Pons (tissue), 1 donor: Measurements from ENCODE around the gene SSH2.

Experiments
- DNase-seq: peaks from one replicate; pipeline ENCODE4 v3.0.0-alpha.2; 2016; ENCODE audit warnings: low spot score

SSH2 gene

DNA sequence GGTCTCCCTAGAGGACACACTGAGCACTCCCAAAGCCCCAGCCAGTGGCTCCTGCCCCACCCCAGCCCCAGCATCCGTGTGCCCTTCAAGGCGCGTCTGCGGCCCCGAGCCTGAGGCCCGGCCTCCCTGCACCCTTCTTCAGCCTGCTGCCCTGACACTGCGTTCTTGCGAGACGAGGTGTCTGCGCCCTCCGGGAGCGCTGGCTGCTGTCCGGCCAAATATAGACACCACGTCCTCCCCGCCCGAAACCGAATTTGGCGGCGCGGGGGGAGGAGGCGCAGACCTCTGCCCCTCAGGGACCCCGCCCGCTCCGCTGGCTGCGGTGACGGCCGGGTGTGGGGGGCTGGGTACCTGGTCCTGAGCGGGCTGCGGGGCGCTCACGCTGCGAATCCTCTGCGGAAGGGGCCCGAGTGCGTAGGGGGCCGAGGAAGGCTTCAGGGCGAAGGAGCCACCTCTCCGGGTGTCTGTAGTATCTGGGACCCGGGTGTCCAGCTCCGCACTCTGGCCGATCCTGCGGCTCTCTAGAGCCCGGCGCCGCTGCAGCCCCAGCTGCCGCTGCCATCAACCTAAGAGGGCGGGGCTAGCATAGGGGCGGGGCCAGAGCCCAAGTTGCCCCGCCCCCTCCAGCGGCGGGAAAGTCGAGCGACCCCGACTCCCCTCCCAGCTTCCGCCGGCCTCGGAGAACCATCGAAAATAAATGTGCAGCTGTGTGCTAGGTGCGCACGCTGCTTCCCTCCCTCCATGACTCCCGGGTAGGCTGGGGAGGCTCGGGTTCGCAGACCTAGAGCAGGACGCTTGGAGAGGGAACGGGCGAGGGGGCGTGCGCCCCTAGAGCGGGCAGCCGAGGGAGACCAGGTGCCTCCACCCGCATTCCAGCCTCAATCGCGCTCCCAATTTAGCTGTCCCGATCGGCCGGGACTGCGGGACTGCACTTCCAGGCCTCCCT is 307.4 kb downstream of the SSH2 start, which contains the start of gene CORO6:
Gene CORO6 (minus strand): TSS at position 576 of the 946 bp plus-strand sequence. CDS start 1,491 bp downstream, outside the sequence.
- DNase-seq, result no peak

DNA sequence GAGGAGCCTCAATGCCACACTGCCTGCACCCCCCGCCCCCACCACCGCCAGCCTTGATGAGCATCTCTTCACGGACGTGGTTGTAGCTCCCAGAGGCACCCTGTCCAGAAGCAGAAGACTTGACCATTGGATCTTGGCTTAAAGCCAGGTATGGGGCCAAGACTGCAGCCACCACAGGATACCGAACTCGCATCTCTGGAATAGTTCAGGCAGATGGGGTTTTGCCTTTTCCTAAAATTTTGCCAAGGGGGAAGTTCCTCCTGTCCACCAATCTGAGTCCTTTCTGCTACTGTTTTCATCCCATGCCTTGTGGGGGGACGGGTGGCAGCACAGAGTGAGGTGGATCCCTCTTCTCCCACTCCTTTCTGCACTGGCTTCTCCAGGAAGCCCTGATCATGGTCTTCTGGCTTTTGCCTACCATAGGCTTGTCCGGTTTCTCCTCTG is 308.3 kb downstream of the SSH2 start:
- no peak for DNase-seq

DNA sequence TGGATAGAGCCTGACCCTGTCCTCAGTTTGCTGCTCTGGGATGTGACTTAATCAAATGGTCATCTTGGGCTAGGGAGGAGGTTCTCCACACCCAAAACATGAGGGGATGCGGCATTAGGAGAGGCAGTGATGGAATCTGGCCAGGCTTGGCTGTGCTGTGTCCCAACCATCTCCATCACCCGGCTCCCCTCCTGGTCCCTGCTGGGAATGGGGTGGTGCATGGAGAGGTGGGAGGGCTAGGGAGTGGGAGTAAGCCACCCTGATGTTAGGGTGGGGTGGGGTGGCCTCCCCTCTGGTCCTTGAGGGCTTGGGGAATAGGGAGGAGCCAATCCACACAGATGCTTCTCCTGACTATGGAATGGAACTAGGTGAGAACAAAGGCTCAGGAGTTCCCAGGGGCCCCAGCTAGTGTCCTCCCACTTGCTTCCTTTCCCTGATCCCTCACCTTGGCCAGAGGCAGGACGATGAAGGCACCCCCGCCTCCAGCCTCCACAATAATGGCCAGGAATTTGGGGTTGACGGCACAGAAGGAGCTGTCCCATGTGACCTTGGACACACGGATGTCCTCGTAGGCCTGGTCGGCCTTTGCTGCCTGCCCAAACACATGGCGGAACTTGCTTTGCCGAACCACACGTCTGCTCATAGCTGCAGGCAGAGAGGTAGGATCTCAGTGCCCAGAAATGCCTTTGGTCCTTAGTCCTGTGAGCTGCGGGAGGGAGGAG is 309.1 kb downstream of the SSH2 start:
- DNase-seq, result no peak

DNA sequence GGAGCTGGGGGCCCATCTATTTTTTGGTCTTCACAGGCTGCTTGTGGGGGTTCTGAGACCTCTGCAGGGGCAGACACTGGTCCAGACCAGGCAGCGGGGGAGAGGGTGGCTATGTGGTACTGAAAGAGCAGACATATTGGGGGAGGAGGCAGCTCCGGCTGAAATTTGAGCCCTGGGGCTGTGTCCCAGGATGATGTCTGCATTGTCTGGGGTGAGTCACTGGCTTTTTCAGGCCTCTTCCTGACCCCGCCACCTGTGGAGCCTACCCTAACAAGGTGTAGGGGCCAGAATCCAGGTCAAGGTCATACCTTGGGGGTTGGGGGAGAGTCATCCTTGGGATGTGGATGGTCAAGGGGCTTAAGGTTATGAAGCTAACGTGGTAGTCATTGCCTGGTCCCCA is 309.8 kb downstream of the SSH2 start:
- DNase-seq, result no peak

DNA sequence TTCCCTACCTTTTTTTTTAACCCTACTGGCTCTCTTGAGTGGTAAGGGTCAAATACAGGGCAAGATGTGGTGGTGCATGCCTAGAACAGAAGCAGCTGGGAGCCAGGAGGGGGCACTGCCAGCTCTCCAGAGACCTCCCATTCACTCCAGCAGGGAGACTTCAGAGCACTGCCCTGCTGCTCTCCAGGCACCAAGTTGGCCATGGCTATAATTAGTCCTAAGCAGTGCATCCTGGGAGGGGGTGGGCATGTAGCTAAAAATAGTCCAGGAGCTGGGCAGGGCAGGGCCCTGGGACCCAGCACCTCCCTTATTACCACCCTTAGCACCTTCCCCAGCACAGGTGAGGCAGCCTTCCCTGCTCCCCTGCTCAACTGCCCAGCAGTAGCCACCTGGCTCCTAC is 310.8 kb downstream of the SSH2 start:
- peak; percentile 53 for DNase-seq

DNA sequence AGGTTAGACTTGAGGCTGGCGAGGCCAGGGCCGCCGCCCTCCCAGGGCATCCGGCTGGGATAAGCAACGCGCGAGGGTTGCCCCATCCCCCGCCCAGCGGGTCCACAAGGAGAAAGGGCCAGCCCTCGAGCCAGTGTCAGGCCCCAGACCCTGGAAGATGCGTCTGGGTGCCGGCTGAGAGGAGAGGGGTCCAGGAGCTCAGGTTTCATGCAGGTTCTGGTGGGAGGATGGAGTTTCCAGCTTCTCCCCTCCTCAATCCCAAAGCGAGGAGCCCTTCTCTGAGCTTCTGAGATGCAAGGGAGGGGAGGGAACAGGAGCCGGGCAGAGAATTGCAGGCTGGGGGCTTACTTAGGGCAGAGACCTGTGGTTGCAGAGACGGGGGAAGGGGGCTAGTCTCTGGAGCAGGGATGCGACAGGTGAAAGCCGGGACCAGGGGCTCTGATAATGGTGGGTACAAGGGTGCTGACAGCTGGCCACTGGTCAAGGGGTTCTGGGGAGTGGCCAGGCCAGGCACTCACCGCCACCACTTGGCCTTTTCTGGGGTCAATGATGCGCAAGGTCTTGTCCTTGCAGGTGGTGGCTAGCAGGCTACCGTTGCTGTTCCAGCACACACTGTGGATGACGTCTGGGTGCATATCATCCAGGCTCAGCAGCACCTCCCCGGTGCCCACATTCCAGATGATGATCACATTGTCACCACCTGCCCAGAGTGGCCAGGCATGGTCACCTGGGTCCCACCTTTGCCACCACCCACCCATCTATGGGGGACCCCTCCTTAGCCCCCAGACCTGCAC is 311.6 kb downstream of the SSH2 start:
- DNase-seq, result no peak

DNA sequence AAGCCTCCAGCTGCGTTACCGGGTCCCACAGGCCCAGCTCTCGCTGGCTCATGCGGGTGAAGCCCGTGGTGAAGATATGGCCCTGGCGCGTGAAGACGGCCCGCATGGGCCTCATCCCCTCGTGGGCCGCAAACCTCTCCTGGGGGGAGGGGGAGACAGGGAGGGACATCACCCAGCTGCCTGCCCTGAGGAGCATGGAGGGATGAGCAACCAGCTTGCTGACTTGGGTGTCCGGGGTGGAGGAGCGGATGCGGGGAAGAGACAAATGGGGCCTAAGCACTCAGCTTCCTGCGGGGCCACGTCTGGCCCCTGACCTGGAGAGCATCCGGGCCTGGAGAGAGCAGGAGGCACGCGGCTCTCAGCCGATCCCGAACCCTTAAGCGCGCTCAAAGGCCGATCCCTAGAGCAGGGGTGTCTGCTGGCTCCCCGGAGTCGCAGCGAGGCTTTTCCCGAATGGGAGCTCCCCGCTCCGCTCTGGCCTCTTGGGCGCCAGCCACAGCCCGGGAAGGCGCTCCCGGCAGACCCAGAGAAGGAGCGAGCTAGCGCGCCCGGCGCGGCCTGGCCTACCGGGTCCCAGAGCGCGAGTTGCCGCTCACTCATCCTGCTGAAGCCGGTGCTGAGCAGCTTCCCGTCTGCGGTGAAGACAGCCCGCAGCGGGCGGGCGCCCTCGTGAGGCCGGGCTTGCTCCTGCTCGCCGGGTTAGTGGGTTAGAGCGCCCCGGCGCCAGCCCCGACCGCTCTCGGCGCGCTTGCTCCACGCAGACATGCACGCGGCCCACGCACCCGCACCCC is 312.4 kb downstream of the SSH2 start:
- peak; percentile 72 for DNase-seq

DNA sequence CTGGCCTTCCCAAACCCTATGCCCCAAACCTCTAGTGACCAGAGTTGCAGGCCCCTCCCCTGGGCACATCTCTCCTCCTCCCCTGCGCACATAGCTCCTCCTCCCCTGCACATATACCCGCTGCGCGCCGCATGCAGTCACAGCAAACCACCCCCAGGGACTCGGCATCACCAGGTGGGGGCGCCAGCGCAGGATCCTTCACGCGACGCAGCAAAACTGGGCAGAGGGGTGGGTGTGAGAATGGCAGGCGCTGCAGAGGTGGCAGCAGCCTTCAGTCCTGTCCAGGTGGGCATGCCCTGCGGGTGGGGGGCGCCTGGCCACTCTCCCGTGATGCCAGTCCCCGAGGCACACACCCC is 312.9 kb downstream of the SSH2 start:
- peak; percentile 83 for DNase-seq

DNA sequence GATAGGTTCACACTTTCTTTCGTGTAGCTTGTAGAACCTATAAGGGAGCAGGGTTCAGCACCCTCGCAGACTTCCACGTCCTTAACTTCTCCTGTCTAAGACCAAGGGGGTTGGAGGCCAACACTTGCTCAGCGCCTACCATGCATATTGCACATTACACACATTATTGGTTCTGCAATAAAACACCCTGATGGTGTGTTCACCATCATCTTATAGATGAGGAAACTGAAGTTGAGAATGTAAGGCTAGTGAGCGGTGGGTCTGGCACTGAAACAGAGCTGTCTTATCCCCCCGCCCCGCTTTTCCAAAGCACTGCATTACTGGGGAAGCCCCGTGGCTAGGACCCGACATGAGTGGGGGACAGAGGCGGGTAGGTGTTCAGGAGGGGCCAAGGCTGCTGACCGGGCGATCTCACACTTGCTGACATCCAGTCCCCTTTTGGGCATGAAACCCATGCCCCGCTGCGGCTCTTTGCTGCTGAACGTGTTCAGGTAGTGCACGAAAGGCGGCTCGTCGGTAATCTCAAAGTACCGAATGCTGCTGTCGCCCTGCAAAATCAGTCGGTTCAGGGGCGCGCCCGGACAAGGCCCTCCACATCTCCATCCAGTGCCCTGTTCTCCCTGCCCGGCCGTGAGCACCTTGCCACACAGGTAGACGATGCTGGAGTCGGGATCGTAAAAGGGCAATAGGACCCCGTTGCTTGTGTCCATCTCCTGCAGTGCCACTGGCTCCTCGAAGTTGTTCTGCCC is 313.6 kb downstream of the SSH2 start:
- DNase-seq, result no peak

DNA sequence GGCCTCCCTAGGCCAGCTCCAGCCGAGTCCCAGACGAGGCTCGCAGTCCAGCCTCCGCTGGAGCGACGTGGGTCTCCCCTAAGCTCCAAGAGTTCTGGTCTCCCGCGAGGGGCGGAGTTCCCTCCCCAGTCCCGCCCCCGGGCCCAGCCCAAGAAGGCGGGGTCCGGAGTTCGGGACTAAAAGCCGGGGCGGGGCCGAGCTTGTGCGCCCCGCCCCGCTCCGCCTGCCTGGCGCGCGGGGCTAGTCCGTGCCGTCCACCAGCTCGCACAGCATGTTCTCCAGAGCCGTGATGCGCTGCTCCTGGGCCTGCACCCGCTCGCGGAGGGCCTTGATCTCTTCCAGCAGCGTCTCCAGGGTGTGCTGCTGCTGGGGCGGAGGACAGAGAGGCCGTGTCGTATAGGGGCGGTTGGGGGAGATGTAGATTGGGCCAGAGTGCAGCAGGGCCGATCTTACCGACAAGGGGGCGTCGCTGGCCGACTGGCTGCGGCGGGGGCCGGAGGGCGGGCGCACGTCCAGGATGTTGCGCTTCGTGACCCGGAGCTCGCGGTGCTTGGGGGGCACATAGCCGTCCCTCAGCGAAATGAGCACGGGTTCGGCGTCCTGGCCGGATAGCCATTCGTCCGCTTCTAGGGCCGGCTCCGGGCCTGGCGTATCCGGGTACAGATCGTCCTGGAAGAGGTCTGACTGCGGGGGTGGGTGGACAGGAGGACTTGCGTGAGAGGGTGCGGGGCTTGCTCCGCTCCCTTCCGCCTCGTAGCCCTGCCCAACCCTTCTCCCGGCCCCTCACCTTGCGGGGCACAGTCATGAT is 314.3 kb downstream of the SSH2 start:
- DNase-seq, result peak; percentile 97

DNA sequence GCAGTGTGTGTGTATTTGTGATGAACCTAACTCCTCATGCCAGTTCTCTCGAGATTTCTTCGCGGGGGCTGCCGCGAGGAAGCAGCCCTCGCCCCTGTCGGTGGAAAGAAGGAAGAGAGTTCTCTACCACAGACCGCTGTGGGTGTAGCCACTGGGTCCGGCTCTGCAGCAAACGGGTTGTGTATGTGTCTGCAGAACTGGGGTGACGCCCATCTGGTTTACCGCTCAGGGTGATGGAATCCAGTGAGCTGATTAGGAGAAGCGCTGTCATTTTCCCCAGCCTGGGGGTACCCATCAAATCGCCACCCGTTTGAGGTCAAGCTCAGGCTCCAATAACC is 315.0 kb downstream of the SSH2 start:
- no peak for DNase-seq

DNA sequence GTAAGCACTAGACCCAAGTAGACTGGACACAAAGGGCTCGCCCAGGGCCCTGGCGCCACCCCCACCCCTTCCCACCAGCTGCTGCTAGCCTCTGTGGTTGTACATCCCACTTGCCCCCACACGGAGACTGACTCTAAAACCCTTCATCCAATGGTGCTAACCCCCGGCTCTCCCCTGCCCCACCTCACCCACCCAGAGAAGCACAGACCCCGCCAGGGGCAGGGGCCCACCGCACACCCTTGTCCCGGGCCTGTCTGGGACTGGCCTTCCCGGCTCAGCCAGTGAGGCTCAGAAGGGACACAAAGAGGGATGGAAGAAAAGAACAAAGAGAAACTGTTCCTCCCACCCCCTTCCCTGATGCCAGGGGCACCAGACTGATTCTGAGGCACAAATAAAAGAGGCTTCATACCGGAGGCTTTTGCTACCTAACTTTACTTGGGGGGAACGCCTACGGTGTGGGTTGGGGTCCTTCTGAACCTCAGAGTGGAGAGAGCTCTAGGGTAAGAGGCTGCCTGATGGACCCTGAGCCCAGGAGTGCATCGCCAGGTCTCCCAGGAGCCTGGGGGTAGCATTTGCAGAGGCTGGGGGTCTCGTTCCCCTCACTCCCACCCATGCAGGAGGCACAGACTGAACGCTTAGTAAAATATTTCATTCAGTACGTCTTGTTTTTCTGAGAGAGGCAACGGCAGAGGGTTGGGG is 315.5 kb downstream of the SSH2 start:
- peak; percentile 89 for DNase-seq

DNA sequence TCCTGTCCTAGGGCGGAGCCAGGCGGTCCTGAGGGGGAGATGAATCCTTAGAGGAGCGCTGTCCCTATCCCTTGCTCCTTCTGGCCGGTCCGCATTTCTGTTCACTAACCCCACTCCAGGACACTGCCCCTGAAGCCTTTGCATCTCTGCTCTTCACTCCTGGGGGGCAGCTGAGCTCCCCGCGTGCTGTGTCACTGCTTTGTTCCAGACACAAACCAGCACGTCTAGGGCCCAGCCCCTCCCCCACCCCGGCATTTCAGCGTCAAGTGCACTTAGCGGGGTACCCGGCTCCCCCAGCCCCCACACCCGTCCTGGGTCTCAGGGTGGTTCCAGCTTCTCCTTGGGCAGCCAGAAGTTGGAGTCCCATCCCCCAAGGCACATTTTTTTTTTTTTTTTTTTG is 316.2 kb downstream of the SSH2 start:
- DNase-seq, result no peak

DNA sequence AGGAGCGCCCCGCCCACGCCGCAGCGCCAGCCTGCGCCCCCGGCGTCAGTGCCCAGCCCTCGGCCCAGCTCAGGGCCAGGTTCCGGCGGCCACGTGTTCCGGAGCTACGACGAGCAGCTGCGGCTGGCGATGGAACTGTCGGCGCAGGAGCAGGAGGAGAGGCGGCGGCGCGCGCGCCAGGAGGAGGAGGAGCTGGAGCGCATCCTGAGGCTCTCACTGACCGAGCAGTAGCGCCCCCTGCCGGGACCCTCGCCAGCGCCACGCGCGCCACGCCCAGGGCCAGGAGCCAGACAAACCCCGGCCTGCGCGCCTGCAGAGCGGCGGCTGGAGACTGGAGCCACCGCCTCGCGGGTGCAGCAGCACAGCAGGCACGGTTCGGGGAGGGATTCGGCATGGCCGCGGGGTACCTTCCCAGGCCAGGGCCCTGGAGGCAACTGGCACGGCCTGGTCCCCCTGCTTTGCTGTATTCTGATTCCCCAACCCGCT is 316.6 kb downstream of the SSH2 start:
- peak; percentile 87 for DNase-seq

DNA sequence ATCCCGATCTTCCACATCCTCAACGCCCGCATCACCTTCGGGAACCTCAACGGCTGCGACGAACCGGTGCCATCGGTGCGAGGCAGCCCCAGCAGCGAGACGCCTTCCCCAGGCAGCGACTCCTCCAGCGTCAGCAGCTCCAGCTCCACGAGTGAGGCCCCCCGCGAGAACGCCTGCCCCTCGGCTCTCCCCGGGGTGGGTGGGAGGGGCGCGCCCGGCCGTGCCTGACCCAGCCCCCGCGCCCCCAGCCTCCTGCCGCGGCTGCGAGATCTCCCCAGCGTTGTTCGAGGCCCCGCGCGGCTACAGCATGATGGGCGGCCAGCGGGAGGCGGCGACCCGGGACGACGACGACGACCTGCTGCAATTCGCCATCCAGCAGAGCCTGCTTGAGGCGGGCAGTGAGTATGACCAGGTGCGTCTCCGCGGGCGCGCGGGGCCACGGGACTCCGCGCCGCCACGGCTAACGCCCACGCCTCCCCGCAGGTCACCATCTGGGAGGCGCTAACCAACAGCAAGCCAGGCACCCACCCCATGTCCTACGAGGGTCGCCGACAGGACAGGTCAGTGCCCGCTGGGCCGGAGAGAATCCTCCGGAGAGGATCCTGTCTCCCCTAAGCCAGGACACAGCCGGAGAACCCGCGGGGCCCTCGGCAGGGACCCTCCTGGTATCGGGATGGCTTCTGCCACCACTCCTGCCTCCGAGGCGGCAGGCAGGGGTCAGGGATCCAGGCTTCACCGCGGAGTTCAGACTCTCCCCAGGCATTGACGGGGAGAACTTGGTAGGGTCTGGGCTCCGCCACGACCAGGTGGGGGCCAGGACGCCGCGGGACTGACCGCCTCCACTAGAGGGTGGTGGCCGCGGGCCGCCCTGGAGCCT is 317.4 kb downstream of the SSH2 start:
- DNase-seq, result no peak

DNA sequence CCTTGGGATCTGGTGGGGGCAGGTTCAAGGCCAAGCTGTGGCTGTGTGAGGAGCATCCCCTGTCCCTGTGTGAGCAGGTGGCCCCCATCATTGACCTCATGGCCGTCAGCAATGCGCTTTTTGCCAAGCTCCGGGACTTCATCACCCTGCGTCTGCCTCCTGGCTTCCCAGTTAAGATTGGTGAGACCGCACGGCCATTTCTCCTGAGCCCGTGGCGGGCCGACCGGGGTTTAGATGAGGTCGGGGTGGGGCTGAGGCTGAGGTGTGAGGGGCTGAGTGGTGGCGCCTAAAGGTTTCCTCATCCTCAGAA is 318.0 kb downstream of the SSH2 start:
- DNase-seq, result no peak

DNA sequence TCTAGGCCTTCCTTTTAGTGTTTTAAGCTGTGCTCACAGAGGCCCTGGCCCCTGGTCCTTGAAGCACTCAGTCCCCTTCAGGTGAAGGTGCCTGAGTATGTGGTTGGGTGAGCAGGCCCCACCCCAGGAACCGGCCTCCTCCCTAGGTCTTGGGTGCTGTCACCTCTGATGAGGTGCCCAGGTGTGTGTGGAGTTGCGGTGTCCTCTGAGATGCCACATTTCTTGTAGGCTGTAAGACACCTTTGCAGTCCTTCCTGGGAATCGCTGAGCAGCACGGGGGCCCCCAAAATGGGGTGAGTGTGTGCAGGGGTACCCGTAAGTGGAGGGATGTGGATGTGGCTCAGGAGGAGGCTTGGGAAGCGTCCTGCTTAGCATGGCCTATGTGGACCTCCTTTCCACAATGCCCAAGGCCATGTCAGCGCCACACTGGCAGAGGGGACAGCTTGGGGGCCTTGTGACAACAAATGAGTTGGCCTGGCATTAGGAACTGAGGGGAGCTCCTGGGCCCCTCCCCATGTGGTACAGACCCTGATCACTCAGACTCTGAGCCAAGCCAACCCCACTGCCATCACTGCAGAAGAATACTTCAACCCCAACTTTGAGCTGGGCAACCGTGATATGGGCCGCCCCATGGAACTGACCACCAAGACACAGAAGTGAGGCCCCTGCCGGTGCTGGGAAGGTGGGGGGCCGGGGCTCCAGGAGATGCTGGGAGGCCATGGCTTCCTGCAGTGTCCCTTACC is 318.5 kb downstream of the SSH2 start:
- no peak for DNase-seq

DNA sequence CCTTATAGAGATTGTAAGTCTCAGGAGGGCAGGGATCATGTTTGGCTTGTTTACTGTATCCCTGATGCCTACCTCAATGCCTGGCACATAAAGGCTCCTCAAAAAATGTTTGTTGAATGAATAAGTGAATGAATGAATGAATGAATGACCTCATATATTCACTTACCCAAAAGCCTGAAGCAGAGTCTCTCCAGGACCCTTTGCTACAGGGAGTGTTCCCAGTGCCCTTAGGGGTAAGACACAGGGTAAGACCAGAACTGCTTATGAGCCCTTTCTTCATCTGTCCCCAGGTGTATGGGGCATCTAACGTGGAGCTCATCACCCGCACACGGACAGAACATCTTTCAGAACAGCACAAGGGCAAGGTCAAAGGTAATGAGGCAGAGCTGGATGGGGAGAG is 319.6 kb downstream of the SSH2 start:
- no peak for DNase-seq
